ENCODE measurements around the gene TBC1D16.
"Not testable (repeated sequence)": the region's sequence is repeated elsewhere in the genome, so short reads cannot be mapped to it uniquely, and the experiment has no call there.

TBC1D16 gene

GRCh38 chr17:79971651-79972050 is 64.0 kb downstream of the TBC1D16 start:
- DNase-seq (ENCODE audit: low read depth, low spot score): no peak
- TF ChIP-seq CTCF (IDR thresholded peaks at IDR 0.05; ENCODE audit: low read depth, low read length): no peak
- H3K4me3 ChIP-seq (ENCODE audit: low read depth, low read length): no peak overlapping the region
- in situ Hi-C loops (cut with HindIII; ENCODE audit: low sequenced_read_pairs): no loop called here

GRCh38 chr17:79970576-79971068 is 65.0 kb downstream of the TBC1D16 start:
- DNase-seq (ENCODE audit: low read depth, low spot score): no peak
- no peak overlapping the region for H3K4me3 ChIP-seq (ENCODE audit: low read depth, low read length)
- TF ChIP-seq CTCF (IDR thresholded peaks at IDR 0.05; ENCODE audit: low read depth, low read length): peak; percentile 55
- in situ Hi-C loops (cut with HindIII; ENCODE audit: low sequenced_read_pairs): no loop called here

GRCh38 chr17:79969906-79970305 is 65.8 kb downstream of the TBC1D16 start:
- in situ Hi-C loops (cut with HindIII; ENCODE audit: low sequenced_read_pairs): no loop called here
- no peak overlapping the region for H3K4me3 ChIP-seq (ENCODE audit: low read depth, low read length)
- TF ChIP-seq CTCF (IDR thresholded peaks at IDR 0.05; ENCODE audit: low read depth, low read length): no peak
- DNase-seq (ENCODE audit: low read depth, low spot score): no peak

- in situ Hi-C loops (cut with HindIII; ENCODE audit: low sequenced_read_pairs): no loop called here
- no peak for DNase-seq (ENCODE audit: low read depth, low spot score)
- no peak for TF ChIP-seq CTCF (IDR thresholded peaks at IDR 0.05; ENCODE audit: low read depth, low read length)
- H3K4me3 ChIP-seq (ENCODE audit: low read depth, low read length): no peak overlapping the region
Observed at GRCh38 chr17:79968116-79968515, 67.6 kb downstream of the TBC1D16 start.

- in situ Hi-C loops (cut with HindIII; ENCODE audit: low sequenced_read_pairs): no loop called here
- no peak for TF ChIP-seq CTCF (IDR thresholded peaks at IDR 0.05; ENCODE audit: low read depth, low read length)
- H3K4me3 ChIP-seq (ENCODE audit: low read depth, low read length): no peak overlapping the region
- DNase-seq (ENCODE audit: low read depth, low spot score): no peak
Observed at GRCh38 chr17:79966681-79967080, 69.0 kb downstream of the TBC1D16 start.

- DNase-seq (ENCODE audit: low read depth, low spot score): no peak
- no peak overlapping the region for H3K4me3 ChIP-seq (ENCODE audit: low read depth, low read length)
- in situ Hi-C loops (cut with HindIII; ENCODE audit: low sequenced_read_pairs): no loop called here
- no peak for TF ChIP-seq CTCF (IDR thresholded peaks at IDR 0.05; ENCODE audit: low read depth, low read length)
Observed at GRCh38 chr17:79965806-79966205, 69.9 kb downstream of the TBC1D16 start.

- in situ Hi-C loops (cut with HindIII; ENCODE audit: low sequenced_read_pairs); DNase-seq (ENCODE audit: low read depth, low spot score): not testable (repeated sequence)
Observed at GRCh38 chr17:79962467-79962866, 73.2 kb downstream of the TBC1D16 start.

GRCh38 chr17:79961567-79961966 is 74.1 kb downstream of the TBC1D16 start:
- H3K4me3 ChIP-seq (ENCODE audit: low read depth, low read length); in situ Hi-C loops (cut with HindIII; ENCODE audit: low sequenced_read_pairs); DNase-seq (ENCODE audit: low read depth, low spot score): not testable (repeated sequence)

More at GRCh38 chr17:79962467-79962866, 73.2 kb downstream of the TBC1D16 start:
- not testable (repeated sequence) for H3K4me3 ChIP-seq (ENCODE audit: low read depth, low read length)
